ENCODE data around the gene DNHD1.

DNA sequence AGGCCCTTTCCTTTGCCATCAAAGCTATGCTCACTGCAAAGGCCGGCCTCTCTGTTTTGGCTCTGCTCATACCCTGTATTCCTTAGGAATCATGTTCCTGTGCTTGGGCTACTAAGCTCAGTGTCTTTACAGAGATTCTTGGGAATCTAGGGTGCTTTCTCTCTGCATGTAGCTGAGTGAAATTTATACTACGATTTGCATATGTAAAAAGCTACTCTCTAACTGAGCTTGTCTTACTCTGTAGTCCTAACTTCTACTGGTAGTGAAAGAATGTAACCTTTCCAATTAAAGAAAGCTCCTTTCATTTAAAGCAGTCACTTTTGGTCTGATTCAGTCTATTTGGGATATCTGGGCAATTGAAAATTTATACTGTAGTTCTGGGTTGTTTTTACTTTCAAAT, 32.2 kb downstream of the DNHD1 start:
- no peak for TF ChIP-seq SUZ12 (IDR thresholded peaks at IDR 0.05; ENCODE audit: extremely low read depth, insufficient read depth, insufficient read length)
- TF ChIP-seq YY1 (IDR thresholded peaks at IDR 0.05; ENCODE audit: insufficient read depth, insufficient read length): no peak

Data from NT2/D1 (cell line).